Chondrocyte (in vitro differentiated cells): Measurements from ENCODE around the gene PSD2. TPM values are rescaled to one million over a fixed set of nuclear protein-coding genes. Genes with fewer than 3 reads are reported as not detected.

Experiments
- DNase-seq: peaks from one replicate; pipeline ENCODE4 v3.0.0; 2021; ENCODE audit warnings: mixed read lengths, low spot score
- H3K27ac Mint-ChIP-seq: one replicate; pipeline ENCODE4 v1.8.0; 2021; ENCODE audit warnings: mild to moderate bottlenecking, moderate library complexity, mixed read lengths; ENCODE audit not compliant: unreplicated experiment
- H3K27me3 Mint-ChIP-seq: 2 replicates; pipeline ENCODE4 v1.8.0; 2021; ENCODE audit warnings: low read depth, mixed read lengths
- H3K36me3 Mint-ChIP-seq: 2 replicates; pipeline ENCODE4 v1.8.0; 2021; ENCODE audit warnings: low read depth, mixed read lengths
- H3K4me1 Mint-ChIP-seq: 2 replicates; pipeline ENCODE4 v1.8.0; 2021; ENCODE audit warnings: low read depth, mild to moderate bottlenecking, mixed read lengths
- H3K4me3 Mint-ChIP-seq: one replicate; pipeline ENCODE4 v1.8.0; 2021; ENCODE audit warnings: mild to moderate bottlenecking, moderate library complexity, mixed read lengths; ENCODE audit not compliant: unreplicated experiment
- H3K9me3 Mint-ChIP-seq: 2 replicates; pipeline ENCODE4 v1.8.0; 2021; ENCODE audit warnings: low read depth, mixed read lengths
- CTCF ChIP-seq: fragments of 200-600 bp; sonication (generic); IDR thresholded peaks from 2 replicates; pipeline ENCODE4 v1.5.0; 2021; ENCODE audit warnings: antibody characterized with exemption, mild to moderate bottlenecking, moderate library complexity
- total RNA-seq: library from RNA; stranded (reverse); gene quantifications from 3 replicates; pipeline ENCODE4 v1.2.1, GENCODE V29; 2021

PSD2 gene
- total RNA-seq, 1 donor from 2014 or later = 0.47 TPM

- H3K4me1 Mint-ChIP-seq = peaks cover 30% of the 10 kb centered on the region
- no peaks in the 10 kb centered on the region for H3K27me3 Mint-ChIP-seq
Observed at GRCh38 chr5:139761501-139761900, 34.1 kb upstream of the PSD2 start.

GRCh38 chr5:139762615-139763170, 32.9 kb upstream of the PSD2 start:
- H3K9me3 Mint-ChIP-seq = no peaks in the 10 kb centered on the region
- peaks cover 29% of the 10 kb centered on the region for H3K4me1 Mint-ChIP-seq
- no peaks in the 10 kb centered on the region for H3K27me3 Mint-ChIP-seq
- TF ChIP-seq CTCF = no peak
- no peak overlapping the region for H3K27ac Mint-ChIP-seq
- no peaks in the 10 kb centered on the region for H3K36me3 Mint-ChIP-seq
- H3K4me3 Mint-ChIP-seq = no peak overlapping the region
- no peak for DNase-seq

More at GRCh38 chr5:139761501-139761900, 34.1 kb upstream of the PSD2 start:
- no peak overlapping the region for H3K27ac Mint-ChIP-seq
- DNase-seq = no peak
- no peaks in the 10 kb centered on the region for H3K36me3 Mint-ChIP-seq
- no peak overlapping the region for H3K4me3 Mint-ChIP-seq
- TF ChIP-seq CTCF = no peak
- no peaks in the 10 kb centered on the region for H3K9me3 Mint-ChIP-seq

DNA sequence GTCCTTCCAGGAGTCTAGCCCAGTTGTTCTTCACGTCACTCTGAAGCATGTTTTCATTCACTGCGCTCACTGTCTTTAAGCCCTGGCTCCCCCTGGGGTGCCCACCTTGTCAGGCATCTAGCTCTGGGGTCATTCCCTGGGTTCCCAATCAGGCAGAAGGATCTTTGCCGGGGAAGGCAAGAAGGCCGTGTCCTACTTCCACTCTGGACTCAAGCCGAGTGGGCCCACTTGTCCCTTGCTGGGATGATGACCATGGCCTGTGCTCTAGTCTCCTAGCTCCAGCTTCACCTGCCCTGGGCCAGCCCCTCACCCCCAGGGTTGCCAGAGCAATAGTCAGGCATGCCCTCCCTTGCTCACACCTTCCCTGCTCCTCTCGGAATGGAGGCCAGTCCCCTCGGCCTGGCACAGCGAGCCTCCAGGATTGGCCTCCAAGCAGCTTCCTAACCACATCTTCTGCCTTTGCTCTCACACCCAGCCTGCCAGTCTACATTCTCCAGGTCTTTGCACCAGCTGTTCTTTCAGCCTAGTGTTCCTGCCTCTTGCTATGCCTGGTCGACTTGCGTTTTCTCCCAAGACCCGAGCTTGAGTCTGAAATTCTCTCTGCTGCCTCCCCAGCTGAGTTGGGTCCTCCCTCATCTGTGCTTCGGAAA, 32.2 kb upstream of the PSD2 start:
- Mint-ChIP-seq H3K36me3 (no peaks in the 10 kb centered on the region), H3K4me3 (no peak overlapping the region), H3K4me1 (peaks cover 22% of the 10 kb centered on the region), H3K27me3 (no peaks in the 10 kb centered on the region), H3K9me3 (no peaks in the 10 kb centered on the region), H3K27ac (no peak overlapping the region)
- peak; percentile 5 for TF ChIP-seq CTCF
- DNase-seq = no peak

DNA sequence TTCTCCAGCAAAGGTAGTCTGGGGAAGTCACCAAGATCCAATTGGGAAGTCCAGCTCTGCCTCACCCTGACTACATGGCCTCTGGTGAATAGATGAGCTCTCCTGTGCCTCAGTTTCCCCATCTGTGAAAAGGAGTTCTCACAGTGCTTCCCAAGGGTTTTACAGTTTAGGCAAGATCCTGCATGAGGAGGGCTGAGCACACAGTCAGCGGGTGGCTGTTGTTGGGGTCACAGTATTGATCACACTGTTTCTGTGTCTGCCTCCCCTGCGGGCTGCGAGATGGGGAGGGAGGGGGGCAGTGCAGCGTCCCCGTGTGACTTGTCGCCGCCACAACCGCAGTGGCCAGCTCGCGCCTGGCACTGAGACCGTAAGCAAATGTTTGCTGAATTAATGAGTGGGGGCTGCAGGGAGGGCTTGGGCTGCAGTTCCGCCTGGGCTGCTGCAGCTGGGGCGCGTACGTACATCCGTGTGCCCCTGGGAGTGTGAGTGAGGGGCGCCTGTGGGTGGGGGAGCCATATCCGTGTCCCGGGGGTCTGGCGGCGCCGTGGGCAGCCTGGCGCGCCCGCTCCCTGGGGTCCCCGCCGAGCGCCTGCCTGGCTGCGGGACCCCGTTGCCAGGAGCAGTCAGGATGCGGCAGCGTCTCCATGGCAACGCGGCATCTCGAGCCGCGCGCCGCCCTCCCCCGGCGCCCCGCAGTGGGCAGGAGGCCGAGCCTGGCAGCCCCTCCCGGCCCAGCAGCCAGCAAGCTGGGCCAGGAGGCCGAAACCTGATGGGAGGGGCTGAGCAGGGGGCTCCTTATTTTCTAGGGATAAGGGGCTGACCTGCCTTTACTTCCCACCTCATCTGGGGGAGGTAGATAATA, 31.4 kb upstream of the PSD2 start:
- H3K36me3 Mint-ChIP-seq = peaks cover 2% of the 10 kb centered on the region
- H3K27me3 Mint-ChIP-seq = no peaks in the 10 kb centered on the region
- H3K4me3 Mint-ChIP-seq = no peak overlapping the region

More for the DNA sequence above, 31.4 kb upstream of the PSD2 start:
- H3K27ac Mint-ChIP-seq = no peak overlapping the region
- H3K9me3 Mint-ChIP-seq = no peaks in the 10 kb centered on the region
- peak; percentile 3 for TF ChIP-seq CTCF
- H3K4me1 Mint-ChIP-seq = peaks cover 26% of the 10 kb centered on the region
- no peak for DNase-seq
